Nasal cavity respiratory epithelium epithelial cell of viscerocranial mucosa (primary cell): ENCODE data around the gene CLCNKB. TPM values are rescaled to one million over a fixed set of nuclear protein-coding genes. Genes with fewer than 3 reads are reported as not detected.

Experiments
- total RNA-seq: library from RNA; depleted of rRNA; stranded (reverse); fragments of >200 nt; gene quantifications from 2 replicates; pipeline ENCODE4 v1.2.3, GENCODE V29; 2014

The CLCNKB gene
- 0.21 TPM in 1 of 2 replicates, not detected in the other for total RNA-seq

GRCh38 chr1:16043521-16043920 is at the start of gene CLCNKB:
Gene CLCNKB, plus strand, starts transcription at chr1:16043782. Its CDS starts 711 bp downstream, at chr1:16044493.

GRCh38 chr1:16017461-16018303 is 25.9 kb upstream of the CLCNKB start, which contains the start of gene HSPB7:
Gene HSPB7, minus strand, starts transcription at chr1:16018043. Its CDS starts 80 bp downstream, at chr1:16017963.

GRCh38 chr1:16021681-16022080 is 21.9 kb upstream of the CLCNKB start, which contains the start of gene CLCNKA:
Gene CLCNKA, plus strand, starts transcription at chr1:16022036. Its CDS starts 584 bp downstream, at chr1:16022620.

GRCh38 chr1:16073490-16074119 is 30.0 kb downstream of the CLCNKB start, which contains the start of gene FAM131C:
Gene FAM131C, minus strand, starts transcription at chr1:16073651. Its CDS starts 209 bp downstream, at chr1:16073442.

Other genes starting within 250 kb of the CLCNKB start
- gene UQCRHL, start 236.1 kb upstream of the CLCNKB start, total RNA-seq: 0.68 and 1.9 TPM in 2 replicates
- 25.6 and 63.0 TPM in 2 replicates for gene SPEN, start 196.1 kb upstream of the CLCNKB start, total RNA-seq
- 30.1 and 38.5 TPM in 2 replicates for gene ZBTB17, start 67.7 kb upstream of the CLCNKB start, total RNA-seq
- not detected in 2 replicates for gene SRARP, start 39.5 kb upstream of the CLCNKB start, total RNA-seq
- gene HSPB7, start 25.7 kb upstream of the CLCNKB start, total RNA-seq: not detected in 2 replicates
- not detected in 2 replicates for gene CLCNKA, start 21.7 kb upstream of the CLCNKB start, total RNA-seq
- 0.34 and 1.00 TPM in 2 replicates for gene FAM131C, start 29.9 kb downstream of the CLCNKB start, total RNA-seq
- gene EPHA2, start 112.3 kb downstream of the CLCNKB start, total RNA-seq: 184 and 193 TPM in 2 replicates
- gene ARHGEF19, start 168.9 kb downstream of the CLCNKB start, total RNA-seq: 5.1 and 11.0 TPM in 2 replicates
- 11.4 and 13.3 TPM in 2 replicates for gene CPLANE2, start 193.4 kb downstream of the CLCNKB start, total RNA-seq